ENCODE measurements around the gene RPL35. TPM values are rescaled to one million over a fixed set of nuclear protein-coding genes. Genes with fewer than 3 reads are reported as not detected.

RPL35 gene
- total and polyA plus RNA-seq, 2 donors from 2014 or later, result 910 to 2,355 TPM

- no peak for TF ChIP-seq CTCF (IDR thresholded peaks at IDR 0.05; ENCODE audit: borderline replicate concordance, extremely low read depth, insufficient read depth)
- H3K36me3 ChIP-seq (ENCODE audit: control insufficient read depth in 2 of 3, insufficient read depth in 3 of 3, low read length in 3 of 3), result peaks cover 5 to 53% (median 38%) of the 10 kb centered on the region in 3 donors
- H3K27ac ChIP-seq (ENCODE audit: low read depth in 2 of 2, low read length in 2 of 2), result no peak overlapping the region
- H3K9me3 ChIP-seq (ENCODE audit: control insufficient read depth in 2 of 3, insufficient read depth in 1 of 3, low read length in 3 of 3), result no peaks in the 10 kb centered on the region
- DNase-seq (no peak), FAIRE-seq (no peak)
- no peak overlapping the region for H3K4me3 ChIP-seq (ENCODE audit: low read length in 3 of 3)
- H3K27me3 ChIP-seq (ENCODE audit: control insufficient read depth, insufficient read depth, low read length), result no peaks in the 10 kb centered on the region
- intact Hi-C loops (cut with DNase I), result no loop called here
- no peaks in the 10 kb centered on the region for H3K4me1 ChIP-seq (ENCODE audit: control insufficient read depth in 2 of 3, insufficient read depth in 2 of 3, low read depth in 1 of 3, low read length in 3 of 3)
- H3K9ac ChIP-seq (ENCODE audit: low read length in 3 of 3), result no peak overlapping the region
Measured at GRCh38 chr9:124885551-124885950, 23.8 kb upstream of the RPL35 start.

- intact Hi-C loops (cut with DNase I), result no loop called here
- peaks cover 5 to 44% (median 34%) of the 10 kb centered on the region in 3 donors for H3K36me3 ChIP-seq (ENCODE audit: control insufficient read depth in 2 of 3, insufficient read depth in 3 of 3, low read length in 3 of 3)
- TF ChIP-seq CTCF (IDR thresholded peaks at IDR 0.05; ENCODE audit: borderline replicate concordance, extremely low read depth, insufficient read depth), result no peak
- FAIRE-seq (no peak), DNase-seq (no peak)
- no peak overlapping the region for H3K9ac ChIP-seq (ENCODE audit: low read length in 3 of 3)
- no peaks in the 10 kb centered on the region for H3K4me1 ChIP-seq (ENCODE audit: control insufficient read depth in 2 of 3, insufficient read depth in 2 of 3, low read depth in 1 of 3, low read length in 3 of 3)
- no peak overlapping the region for H3K27ac ChIP-seq (ENCODE audit: low read depth in 2 of 2, low read length in 2 of 2)
- no peaks in the 10 kb centered on the region for H3K27me3 ChIP-seq (ENCODE audit: control insufficient read depth, insufficient read depth, low read length)
- no peaks in the 10 kb centered on the region for H3K9me3 ChIP-seq (ENCODE audit: control insufficient read depth in 2 of 3, insufficient read depth in 1 of 3, low read length in 3 of 3)
- no peak overlapping the region for H3K4me3 ChIP-seq (ENCODE audit: low read length in 3 of 3)
Measured at GRCh38 chr9:124884376-124884775, 22.6 kb upstream of the RPL35 start.

GRCh38 chr9:124882231-124882630, 20.5 kb upstream of the RPL35 start:
- H3K9me3 ChIP-seq (ENCODE audit: control insufficient read depth in 2 of 3, insufficient read depth in 1 of 3, low read length in 3 of 3), result no peaks in the 10 kb centered on the region
- peaks cover 2 to 37% (median 28%) of the 10 kb centered on the region in 3 donors for H3K36me3 ChIP-seq (ENCODE audit: control insufficient read depth in 2 of 3, insufficient read depth in 3 of 3, low read length in 3 of 3)
- H3K9ac ChIP-seq (ENCODE audit: low read length in 3 of 3), result no peak overlapping the region
- FAIRE-seq, result no peak
- H3K27ac ChIP-seq (ENCODE audit: low read depth in 2 of 2, low read length in 2 of 2), result no peak overlapping the region
- no peaks in the 10 kb centered on the region for H3K4me1 ChIP-seq (ENCODE audit: control insufficient read depth in 2 of 3, insufficient read depth in 2 of 3, low read depth in 1 of 3, low read length in 3 of 3)
- intact Hi-C loops (cut with DNase I), result no loop called here
- peak in 3 of 5 donors; percentile 32 to 52 (median 33) for DNase-seq
- no peak for TF ChIP-seq CTCF (IDR thresholded peaks at IDR 0.05; ENCODE audit: borderline replicate concordance, extremely low read depth, insufficient read depth)
- H3K27me3 ChIP-seq (ENCODE audit: control insufficient read depth, insufficient read depth, low read length), result no peaks in the 10 kb centered on the region
- no peak overlapping the region for H3K4me3 ChIP-seq (ENCODE audit: low read length in 3 of 3)

- peaks cover 2 to 37% (median 26%) of the 10 kb centered on the region in 3 donors for H3K36me3 ChIP-seq (ENCODE audit: control insufficient read depth in 2 of 3, insufficient read depth in 3 of 3, low read length in 3 of 3)
- no peak overlapping the region for H3K9ac ChIP-seq (ENCODE audit: low read length in 3 of 3)
- H3K27me3 ChIP-seq (ENCODE audit: control insufficient read depth, insufficient read depth, low read length), result no peaks in the 10 kb centered on the region
- no peak overlapping the region for H3K4me3 ChIP-seq (ENCODE audit: low read length in 3 of 3)
- TF ChIP-seq CTCF (IDR thresholded peaks at IDR 0.05; ENCODE audit: borderline replicate concordance, extremely low read depth, insufficient read depth), result no peak
- H3K9me3 ChIP-seq (ENCODE audit: control insufficient read depth in 2 of 3, insufficient read depth in 1 of 3, low read length in 3 of 3), result no peaks in the 10 kb centered on the region
- H3K27ac ChIP-seq (ENCODE audit: low read depth in 2 of 2, low read length in 2 of 2), result no peak overlapping the region
- FAIRE-seq (no peak), DNase-seq (no peak)
- H3K4me1 ChIP-seq (ENCODE audit: control insufficient read depth in 2 of 3, insufficient read depth in 2 of 3, low read depth in 1 of 3, low read length in 3 of 3), result no peaks in the 10 kb centered on the region
- intact Hi-C loops (cut with DNase I), result no loop called here
Measured at GRCh38 chr9:124881138-124881743, 19.5 kb upstream of the RPL35 start.
